Cerebellar nuclear complex (tissue), 1 donor: ENCODE measurements around the gene CES3.
"Not testable (repeated sequence)": the region's sequence is repeated elsewhere in the genome, so short reads cannot be mapped to it uniquely, and the experiment has no call there.

ENCODE experiments used
- DNase-seq, 2 experiments: peaks; one replicate each; lab custom pipeline; 2025; lab: John Stamatoyannopoulos, UW

The CES3 gene

DNA sequence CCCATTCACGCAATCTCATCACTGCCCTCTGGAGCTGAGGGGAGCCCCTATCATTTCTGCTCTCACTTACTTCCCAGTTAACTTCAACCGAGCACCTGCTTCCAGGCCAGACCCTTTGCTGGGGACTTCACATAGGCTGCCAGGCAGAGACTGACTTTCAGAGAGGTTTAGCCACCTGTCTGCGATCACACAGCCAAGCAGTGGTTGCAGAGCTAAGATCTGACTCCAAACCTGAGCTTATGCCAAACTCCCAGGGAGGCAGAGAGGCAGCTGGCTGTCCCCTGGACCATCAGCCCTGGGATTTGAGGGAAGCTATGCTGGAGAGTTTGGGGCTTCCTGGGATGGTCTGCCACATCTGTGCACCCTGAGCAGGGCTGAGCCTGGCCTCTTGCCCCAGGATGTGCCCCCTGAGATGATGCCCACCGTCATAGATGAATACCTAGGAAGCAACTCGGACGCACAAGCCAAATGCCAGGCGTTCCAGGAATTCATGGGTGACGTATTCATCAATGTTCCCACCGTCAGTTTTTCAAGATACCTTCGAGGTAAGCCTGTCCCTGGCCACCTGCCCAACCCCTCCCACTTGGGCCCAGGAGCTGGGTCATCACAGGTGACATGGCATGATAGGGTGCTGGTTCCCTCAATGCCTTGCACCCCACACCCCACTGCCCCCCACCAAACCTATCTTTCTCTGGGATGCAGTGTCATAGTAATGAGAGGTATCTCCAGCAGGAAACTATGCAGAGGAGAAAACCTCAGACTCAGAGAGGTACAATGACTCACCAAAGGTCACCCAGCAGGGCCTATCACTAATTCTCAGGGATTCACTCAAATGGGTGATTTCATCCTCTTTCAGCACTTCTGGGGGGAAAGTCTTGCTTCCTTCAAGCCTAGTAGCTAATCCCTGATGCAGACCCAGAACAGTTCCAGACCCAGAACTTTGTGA lies 10.0 kb downstream of the CES3 start:
- no peak for DNase-seq

GRCh38 chr16:66972983-66973382 lies 11.9 kb downstream of the CES3 start:
- DNase-seq: no peak

DNA sequence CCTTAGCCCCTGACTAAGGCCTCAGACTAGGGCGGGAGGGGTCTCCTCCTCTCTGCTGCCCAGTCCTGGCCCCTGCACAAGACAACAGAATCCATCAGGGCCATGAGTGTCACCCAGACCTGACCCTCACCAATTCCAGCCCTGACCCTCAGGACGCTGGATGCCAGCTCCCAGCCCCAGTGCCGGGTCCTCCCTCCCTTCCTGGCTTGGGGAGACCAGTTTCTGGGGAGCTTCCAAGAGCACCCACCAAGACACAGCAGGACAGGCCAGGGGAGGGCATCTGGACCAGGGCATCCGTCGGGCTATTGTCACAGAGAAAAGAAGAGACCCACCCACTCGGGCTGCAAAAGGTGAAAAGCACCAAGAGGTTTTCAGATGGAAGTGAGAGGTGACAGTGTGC lies 12.7 kb downstream of the CES3 start:
- DNase-seq: no peak

GRCh38 chr16:66974156-66974931 lies 13.3 kb downstream of the CES3 start:
- DNase-seq: not testable (repeated sequence)

GRCh38 chr16:66974932-66975246 lies 13.8 kb downstream of the CES3 start:
- DNase-seq: not testable (repeated sequence)

DNA sequence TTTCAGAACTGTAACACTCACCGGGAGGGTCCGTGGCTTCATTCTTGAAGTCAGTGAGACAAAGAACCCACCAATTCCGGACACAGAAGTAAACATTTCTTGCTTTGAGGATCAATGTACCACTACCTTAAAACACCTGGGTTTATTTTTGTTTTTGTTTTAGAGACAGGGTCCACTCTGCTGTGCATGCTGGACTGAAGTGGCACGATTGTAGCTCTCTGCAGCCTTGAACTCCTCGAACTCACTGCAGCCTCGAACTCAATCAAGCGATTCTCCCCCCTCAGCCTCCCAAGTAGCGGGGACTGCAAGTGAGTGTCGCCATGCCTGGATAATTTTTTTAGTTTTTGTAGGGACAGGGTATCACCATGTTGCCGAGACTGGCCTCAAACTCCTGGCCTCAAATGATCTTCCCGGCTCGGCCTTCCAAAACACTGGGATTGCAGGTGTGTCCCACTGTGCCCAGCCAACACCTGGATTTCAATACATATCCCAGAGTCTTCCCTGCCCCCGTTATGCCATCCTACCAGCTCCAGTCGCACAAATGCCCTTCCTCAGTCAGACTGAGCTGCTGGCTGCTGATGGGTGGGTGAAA lies 14.3 kb downstream of the CES3 start:
- no peak for DNase-seq

DNA sequence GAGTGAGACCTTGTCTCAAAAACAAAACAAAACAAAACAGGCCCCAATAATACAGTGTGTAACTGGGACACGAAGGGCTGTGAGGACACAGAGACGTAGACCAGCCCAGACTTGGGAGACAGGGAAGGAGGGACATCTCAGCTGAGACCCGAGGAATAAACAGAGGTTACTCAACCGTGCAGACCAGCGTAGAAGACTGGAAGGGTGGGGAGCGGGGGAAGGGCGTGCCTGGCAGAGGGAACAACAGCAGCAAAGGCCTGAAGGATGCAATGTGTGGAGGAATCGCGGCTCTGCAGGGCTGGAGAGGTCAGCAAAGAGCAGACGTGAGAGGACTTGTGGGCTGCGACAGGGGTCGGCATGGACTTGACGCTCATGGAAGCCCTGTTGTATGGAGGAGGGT lies 15.7 kb downstream of the CES3 start:
- DNase-seq: no peak

- DNase-seq: peak in 1 of 2 experiments; percentile 23
Observed at GRCh38 chr16:66977341-66978113, 16.5 kb downstream of the CES3 start.

GRCh38 chr16:66979011-66979717 lies 18.1 kb downstream of the CES3 start:
- no peak for DNase-seq

DNA sequence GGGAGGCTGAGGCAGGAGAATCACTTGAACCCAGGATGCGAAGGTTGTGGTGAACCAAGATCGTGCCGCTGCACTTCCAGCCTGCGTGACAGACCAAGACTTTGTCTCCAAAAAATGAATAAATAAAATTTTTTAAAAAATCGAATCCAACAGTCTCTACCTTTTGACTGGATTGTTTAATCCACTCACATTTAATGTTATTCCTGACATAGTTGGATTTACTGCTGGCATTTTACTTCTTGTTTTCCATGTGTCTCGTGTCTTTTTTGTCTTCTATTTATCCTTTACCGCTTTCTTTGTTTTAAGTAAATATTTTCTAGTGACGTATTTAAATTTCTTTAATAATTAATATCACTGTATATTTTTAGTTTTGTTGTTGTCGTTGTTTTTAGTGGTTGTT lies 22.0 kb downstream of the CES3 start:
- DNase-seq: no peak

DNA sequence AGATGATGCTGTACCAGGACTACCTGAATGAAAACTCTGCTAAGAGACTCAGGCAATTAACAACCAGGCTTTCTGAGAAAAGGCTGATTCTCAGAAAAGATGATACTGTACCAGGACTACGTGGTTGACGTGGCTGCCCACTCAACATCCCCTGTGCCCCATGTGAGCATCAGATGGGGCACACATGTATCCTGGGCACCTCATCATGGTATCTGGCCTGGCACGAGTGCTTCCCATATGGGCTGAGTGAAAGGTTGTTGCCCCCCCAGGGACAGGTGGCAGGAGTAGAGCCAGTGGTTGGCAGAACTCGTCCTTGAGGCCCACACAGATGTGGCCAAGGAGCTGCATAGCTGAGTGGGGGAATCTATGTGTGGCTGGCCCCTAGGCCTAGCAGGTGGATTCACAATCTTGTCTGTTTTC lies 23.8 kb downstream of the CES3 start:
- DNase-seq: no peak

DNA sequence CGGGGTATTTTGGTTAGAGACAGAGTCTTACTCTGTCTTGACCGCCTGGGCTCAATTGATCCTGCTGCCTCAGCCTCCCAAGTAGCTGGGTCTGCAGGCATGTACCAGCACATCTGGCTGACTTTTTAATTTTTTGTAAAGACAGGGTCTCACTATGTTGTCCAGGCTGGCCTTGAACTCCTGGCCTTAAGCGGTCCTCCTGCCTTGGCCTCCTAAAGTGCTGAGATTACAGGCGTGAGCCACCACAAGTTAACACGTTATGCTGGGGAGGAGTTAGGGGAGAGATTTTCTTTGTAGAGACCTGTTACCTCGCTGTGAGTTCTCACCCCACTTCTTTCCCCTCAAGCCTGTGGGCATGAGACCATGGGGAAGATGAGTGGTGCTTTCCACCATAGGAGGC lies 25.5 kb downstream of the CES3 start:
- no peak for DNase-seq

- DNase-seq: no peak
Observed at GRCh38 chr16:66988197-66988788, 27.2 kb downstream of the CES3 start, which contains the start of gene CES4A. Gene CES4A, plus strand, starts transcription at chr16:66988589. Its CDS starts 184 bp downstream, at chr16:66988773.

DNA sequence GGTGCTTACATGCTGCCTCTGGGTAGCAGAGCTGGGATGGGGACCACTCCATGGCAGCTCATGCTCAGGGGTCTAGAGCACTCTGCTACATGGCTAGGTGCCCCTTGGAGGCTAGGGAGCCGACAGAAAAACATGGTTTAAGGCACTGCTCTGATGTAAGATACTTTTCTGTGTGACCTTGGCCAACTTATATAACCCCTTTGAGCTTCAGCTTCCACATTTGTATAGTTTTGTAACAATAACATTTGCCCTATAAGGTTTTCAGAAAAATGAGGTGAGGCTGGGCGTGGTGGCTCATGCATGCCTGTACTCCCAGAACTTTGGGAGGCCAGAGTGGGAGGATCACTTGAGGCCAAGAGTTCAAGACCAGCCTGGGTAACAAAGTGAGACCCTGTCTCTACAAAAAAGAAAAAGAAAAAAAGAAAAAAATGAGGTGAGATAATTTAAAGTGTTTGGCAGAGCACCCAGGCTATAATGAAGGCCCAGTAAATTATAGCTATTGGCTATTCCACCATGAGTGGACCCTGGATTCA lies 30.5 kb downstream of the CES3 start:
- DNase-seq: no peak

- not testable (repeated sequence) for DNase-seq
Observed at GRCh38 chr16:66993558-66993957, 32.5 kb downstream of the CES3 start.

DNA sequence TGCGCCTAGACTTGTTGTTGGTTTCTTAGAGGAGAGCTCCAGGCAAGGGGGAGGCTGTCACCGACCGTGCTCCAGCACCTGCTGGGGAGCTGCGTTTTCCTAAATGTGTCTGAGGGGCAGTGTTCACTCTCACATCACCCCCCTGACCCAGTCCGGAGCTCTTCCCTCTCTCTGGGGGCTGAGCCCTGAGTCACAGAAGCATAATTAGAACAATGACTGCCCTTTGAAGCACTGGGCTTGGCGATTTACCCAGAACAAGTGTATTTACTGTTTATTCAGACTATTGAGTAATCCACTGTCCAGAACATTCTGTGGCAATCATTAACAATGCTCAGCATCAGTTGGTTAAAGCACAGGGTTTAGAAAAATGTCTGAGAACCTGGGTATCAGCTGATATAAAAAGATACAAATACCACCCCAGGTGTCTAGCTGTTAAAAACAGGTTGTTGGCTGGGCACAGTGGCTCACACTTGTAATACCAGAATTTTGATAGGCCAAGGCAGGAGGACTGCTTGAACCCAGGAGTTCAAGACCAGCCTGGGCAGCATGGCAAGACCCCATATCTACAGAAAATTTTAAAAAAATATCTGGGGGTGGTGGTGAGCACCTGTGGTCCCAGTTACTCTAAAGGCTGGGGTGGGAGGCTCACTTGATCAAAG lies 35.4 kb downstream of the CES3 start:
- no peak for DNase-seq

- no peak for DNase-seq
Observed at GRCh38 chr16:66996983-66997358, 35.9 kb downstream of the CES3 start.

DNA sequence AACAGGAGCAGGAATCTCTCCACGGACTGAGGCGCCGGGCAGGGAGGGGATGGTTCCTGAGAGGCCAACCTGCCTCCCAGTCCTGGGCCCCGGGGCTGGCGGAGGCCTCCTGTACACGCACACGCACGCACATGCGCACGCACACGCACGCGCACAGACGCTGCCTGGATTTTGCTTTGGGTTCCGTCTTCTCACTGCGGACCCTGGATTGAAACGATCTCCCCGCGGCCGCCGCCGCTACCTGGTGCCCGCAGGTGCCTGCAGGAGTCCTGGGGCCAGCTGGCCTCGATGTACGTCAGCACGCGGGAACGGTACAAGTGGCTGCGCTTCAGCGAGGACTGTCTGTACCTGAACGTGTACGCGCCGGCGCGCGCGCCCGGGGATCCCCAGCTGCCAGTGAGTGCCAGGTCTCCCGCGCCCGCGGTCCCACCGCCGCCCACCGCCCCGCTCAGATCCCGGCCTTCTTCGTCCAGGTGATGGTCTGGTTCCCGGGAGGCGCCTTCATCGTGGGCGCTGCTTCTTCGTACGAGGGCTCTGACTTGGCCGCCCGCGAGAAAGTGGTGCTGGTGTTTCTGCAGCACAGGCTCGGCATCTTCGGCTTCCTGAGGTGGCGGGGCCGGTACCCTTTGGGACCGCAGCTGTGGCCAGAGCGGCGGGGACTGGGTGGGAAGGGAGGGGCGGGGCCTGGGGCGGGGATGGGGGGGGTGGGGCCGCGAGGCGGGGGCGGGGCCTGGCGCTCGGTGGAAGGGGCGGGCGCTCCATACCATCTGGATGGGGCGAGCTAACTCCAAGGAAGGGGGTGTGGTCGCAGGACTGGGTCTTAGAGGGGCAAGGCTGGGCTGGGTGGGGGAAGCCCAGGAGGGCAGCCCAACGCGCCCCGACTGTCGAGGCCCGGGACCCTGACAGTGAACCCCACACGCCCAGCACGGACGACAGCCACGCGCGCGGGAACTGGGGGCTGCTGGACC lies 39.6 kb downstream of the CES3 start:
- peak in 1 of 2 experiments; percentile 63 for DNase-seq

DNA sequence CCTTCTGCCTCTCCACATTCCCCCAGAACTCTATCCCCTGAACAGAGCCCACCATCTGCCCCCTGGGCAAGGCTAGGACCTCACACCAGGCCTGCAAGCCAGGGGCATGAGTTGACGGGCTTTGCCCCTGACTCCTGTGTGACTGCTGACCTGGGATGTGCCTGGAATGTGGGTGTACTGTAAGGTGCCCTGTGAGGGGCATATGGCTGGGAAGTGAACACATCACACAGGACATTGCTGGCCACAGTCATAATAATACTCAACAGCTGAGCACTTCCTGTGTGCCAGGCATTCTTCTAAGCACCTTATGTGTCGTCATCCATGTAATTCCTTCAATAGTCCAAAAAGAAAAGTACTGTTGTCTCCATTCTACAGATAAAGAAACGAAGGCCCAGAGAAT lies 40.7 kb downstream of the CES3 start:
- no peak for DNase-seq
